PC-9 (cell line): ENCODE measurements around the gene KCNK17.

Experiments used
- EZH2 ChIP-seq: fragments of 200-600 bp; sonication (generic); IDR thresholded peaks from 2 replicates; pipeline ENCODE4 v1.8.0; 2017; ENCODE audit warnings: antibody characterized with exemption, low read depth
- TF ChIP-seq, protein P1 (sequence below): fragments of 200-600 bp; sonication (generic); conservative IDR thresholded peaks from 2 replicates; pipeline ENCODE4 v1.6.1; 2017; ENCODE audit warnings: mixed run types, antibody characterized with exemption, mild to moderate bottlenecking, moderate library complexity

DNA sequence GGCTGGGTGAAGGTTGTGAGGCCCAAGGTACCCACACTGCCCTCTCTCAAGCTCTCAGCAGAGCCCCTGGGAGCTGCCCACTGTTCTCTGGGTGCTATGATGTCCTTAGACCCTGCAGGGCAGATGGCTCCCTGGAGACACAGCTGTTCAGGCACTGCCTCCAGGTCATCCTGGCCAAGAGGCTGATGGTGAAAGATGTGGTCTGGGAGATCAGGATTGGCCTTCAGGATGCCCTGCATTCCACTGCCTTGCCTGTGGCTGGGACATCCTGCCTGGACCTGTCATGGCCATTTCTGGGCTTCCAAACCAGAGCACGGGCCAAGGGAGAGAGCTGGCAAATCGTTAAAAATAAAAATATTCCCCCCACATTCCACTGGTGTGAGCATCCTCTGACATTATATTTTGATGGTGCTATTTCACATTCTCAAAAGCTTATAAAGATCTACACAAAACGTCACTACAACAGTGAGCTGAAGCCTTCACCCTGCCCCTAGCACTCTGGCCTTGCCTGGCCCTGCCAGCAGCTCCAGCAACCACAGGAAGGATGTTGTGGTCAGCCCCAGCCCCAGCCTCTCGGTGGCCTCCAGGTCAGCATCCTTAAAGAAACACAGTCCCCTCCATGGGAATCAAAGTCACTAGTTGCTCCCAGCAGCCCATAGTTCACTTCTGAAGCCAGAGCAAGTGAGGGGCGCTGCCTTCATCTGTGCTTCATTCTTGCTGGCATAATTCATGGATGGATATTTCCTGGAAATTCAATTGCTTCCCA, 21.7 kb upstream of the KCNK17 start:
- TF ChIP-seq, protein P1, sequence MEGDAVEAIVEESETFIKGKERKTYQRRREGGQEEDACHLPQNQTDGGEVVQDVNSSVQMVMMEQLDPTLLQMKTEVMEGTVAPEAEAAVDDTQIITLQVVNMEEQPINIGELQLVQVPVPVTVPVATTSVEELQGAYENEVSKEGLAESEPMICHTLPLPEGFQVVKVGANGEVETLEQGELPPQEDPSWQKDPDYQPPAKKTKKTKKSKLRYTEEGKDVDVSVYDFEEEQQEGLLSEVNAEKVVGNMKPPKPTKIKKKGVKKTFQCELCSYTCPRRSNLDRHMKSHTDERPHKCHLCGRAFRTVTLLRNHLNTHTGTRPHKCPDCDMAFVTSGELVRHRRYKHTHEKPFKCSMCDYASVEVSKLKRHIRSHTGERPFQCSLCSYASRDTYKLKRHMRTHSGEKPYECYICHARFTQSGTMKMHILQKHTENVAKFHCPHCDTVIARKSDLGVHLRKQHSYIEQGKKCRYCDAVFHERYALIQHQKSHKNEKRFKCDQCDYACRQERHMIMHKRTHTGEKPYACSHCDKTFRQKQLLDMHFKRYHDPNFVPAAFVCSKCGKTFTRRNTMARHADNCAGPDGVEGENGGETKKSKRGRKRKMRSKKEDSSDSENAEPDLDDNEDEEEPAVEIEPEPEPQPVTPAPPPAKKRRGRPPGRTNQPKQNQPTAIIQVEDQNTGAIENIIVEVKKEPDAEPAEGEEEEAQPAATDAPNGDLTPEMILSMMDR: no peak
- TF ChIP-seq EZH2: no peak
